SHP77 treated with DMSO at 0.1 percent for 48 hours (cell line): ENCODE results near the gene EDARADD.
"Not testable (repeated sequence)": the region's sequence is repeated elsewhere in the genome, so short reads cannot be mapped to it uniquely, and the experiment has no call there.

Source experiments
- DNase-seq: peaks from one replicate; lab custom pipeline; 2025; lab: John Stamatoyannopoulos, UW

Gene EDARADD

DNA sequence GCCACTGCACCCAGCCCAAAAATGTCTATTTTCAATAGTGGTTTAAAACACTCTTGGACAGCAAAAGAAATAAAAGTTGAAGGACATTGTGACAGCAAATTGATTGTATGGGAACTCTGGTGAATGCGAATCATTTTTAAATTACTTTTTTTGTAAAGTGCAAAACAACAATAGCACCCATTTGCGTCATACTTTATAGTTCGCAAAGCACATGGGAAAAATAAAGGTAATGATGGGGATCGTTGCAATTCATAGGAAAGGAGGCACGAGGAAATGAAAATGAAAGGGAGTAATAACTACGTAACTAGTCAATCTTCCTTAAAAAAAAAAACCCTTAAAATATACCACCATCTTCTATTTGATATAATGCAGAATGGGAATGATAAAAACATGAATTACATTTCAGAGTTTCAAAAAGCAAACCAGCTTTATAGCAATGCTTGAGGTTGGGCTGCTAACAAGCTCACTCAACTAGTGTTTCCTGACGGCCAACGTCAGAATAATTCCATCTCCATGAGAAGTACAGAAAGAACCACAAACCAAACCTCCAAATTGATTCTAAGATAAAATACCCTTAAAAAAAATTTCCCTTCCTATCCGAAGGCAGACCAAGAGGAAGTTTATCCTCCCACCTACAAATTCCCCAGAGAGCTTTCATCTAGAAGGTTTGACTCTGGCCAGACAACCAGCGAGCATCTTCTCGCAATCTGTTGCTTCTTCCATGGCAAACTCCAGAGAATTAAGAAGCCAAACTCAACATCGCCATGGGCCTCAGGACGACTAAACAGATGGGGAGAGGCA is at the start of gene EDARADD:
EDARADD (plus strand) TSS at position 606 of the 801 bp plus-strand sequence; CDS start at position 765, 159 bp downstream.
- DNase-seq: no peak

DNA sequence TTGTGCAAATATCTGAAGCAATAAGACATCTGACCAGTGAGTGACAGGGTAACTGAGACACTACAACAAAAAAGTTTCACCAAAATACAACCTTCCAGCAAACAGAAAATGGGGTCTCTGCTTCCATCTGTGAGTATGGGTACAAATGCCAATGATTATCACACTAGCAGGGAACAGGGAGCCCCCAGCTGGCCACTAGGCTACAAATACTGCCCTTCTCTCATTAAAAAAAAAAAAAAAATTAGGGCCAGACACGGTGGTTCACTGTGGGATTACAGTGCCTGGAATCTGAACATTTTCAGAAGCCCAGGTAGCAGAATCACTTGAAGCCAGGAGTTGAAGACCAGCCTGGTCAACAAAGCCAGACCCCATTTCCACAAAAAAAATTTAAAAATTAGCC is 48.4 kb upstream of the EDARADD start:
- no peak for DNase-seq

DNA sequence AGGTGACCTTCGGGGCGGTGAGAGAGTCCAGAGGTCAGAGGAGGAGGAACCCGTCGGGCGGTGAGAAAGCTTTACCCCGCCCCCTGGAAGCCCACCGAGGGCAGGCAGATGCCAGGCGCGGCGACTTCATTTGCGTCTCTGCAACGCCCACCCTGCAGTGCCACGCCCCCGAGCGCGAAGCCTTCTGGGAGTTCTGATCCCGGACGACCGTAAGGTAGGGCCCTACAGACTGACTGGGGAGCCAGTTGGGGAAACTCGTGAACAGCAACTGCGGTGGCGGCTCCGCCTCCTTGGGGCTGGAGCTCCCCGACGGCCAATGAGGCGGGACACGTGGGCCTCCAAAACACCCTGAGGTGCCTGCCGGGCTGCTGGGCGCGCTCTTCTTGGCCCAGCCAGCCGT is 46.0 kb upstream of the EDARADD start:
- no peak for DNase-seq

DNA sequence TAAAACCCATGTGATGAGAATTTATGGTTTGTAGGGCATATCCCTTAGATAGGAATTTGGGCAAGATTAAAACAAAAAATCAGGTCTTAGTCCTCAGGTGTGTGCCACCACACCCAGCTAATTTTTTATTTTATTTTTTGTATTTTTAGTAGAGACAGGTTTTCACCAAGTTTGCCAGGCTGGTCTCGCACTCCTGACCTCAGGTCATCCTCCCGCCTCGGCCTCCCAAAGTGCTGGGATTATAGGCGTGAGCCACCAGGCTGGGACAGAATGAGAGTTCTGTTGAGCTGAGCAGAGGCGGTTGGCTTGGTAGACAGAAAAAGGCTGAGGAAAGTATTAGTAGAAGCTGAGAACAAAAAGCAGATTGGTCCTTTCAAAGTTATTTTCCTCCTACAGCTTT is 43.8 kb upstream of the EDARADD start:
- no peak for DNase-seq

DNA sequence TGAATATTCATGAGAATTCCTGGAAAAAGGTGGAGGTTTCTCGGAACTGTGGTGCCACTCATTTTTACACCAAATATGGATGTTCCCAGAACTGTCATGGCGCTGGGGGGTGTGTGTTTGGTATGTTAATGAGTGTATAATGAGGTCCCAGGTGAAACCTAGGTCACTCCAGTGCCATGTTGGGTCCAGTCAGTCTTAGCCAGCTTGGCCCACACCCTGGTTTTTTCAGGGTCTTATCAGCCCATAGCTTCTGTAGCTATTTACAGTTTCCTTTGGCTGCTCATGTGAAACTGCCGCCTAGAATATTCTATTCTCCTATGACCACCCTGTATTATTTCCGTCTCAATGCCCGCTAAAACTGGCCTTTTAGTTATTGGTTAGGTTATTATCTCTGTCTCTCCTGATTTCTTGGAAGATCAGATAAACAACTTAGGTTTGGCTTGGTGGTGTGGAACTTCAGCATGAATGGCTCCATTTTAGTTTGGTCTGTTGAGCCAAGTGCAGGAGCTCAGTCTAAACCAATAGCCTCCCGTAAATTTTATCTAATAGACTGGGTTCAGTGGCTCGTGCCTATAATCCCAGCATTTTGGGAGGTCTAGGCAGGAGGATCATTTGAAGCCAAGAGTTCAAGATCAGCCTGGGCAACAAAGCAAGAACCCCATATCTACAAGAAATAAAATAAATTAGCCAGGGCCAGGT is 42.1 kb upstream of the EDARADD start:
- DNase-seq: no peak

DNA sequence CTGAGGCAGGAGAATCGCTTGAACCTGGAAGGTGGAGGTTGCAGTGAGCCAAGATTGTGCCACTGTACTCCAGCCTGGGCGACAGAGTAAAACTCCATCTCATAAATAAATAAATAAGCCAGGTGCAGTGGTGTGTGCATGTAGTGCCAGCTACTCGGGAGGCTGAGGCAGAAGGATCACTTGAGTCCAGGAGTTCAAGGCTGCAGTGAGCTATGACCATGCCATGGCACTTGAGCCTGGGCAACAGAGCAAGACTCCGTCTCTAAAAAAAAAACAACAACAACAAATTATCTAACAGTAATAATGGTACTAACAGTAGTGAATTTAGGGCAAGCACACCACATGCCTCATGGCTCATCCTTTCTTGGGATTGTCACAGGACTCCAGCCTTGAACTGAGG is 41.3 kb upstream of the EDARADD start:
- DNase-seq: not testable (repeated sequence)

DNA sequence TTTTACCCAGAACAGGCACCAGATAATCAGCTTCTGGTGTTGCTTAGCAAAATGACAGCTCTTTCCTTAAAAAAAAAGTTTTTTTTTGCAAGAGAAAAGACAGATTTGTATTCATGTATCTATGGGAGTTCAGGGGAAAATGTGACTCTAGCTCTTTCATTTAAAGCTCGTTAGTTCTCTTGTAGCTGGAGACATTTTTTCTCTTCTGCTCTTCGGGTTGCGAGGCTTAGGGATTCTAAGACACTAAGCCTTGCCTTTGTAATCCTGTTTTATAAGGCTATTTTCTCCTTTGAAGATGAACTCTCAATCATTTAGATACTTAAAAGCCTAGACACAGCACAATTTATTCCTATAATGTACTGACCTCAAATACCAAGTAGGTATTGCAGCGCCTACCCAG is 40.3 kb upstream of the EDARADD start:
- no peak for DNase-seq

DNA sequence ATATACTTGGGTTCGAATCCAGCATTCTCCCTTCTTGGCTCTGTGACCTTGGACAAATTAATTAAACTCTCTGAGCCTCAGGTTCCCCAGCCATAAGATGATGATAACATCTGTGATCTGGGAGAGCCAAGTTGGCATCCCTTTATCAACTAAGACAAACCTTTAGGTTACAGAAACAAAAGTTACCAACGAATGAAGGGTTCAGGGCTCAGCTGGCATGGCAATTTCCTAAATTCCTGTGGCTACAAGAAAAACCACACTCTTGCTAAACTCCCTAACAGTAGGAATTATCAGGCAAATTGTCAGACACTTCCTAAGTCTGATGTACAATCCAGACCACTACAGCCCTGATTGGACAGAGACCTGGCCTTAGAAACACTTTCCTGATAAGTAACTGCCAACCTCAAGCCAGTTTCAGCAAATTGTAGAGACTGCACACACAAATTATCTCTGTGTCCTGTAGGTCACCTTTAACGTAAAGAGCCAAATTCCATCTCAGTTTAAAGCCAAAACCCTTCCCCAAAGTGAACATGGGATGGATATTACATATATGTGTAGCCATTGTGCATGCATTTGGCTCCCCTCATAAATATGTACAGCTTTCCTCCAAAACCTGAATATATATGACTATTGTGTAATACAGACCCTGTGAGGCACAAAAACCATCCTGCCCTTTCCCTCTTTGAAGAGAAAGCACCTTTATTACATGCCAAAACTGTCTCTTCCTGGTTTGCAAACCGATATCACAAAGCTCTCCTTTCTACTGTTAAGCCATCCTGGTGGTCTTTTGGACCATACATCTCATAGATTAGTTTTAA is 39.5 kb upstream of the EDARADD start:
- DNase-seq: no peak

DNA sequence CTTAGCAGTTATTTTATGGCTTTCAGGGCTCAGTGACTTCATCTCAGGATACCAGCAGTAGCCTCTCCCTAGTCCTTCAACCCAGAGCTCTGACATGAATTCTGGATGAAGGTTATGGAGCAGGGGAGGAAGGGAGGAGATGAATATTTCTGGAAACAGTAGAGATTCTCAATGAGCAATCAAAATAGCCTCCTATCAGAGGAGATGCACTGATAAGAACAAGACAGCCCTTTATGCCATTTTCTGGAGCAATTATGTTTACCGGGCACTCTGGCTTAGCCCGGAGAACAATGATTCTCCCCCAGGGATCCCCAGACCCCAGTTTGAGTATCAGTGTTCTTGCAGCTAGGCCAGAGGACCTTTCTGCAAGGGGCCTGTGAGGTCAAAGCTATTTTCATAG is 37.9 kb upstream of the EDARADD start:
- DNase-seq: no peak

DNA sequence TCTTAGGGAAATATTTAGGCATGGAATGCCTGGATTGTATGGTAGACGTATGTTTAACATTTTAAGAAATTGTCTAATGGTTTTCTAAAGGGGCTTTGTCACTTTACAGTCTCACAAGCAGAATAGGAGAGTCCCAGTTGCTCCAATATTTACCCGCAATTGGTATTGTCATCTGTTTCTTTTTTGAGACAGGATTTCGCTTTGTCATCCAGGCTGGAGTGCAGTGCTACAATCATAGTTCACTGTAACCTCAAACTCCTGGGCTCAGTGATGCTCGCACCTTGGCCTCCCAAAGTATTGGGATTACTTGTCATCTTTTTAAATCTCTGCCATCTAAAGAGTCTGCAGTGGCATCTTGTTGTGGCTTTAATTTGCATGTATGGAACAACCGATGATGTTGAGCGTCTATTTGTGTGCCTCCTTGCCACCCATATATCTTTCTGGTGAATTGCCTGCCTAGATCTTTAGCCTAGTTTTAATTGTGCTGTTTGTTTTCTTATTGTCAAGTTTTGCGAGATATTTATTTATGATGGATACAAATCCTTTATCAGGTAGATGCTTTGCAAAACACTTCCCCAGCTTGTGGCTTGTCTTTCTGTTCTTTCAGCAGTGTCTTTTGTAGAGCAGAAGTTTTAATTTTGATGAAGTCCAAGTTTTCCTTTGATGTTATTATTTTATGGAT is 32.0 kb upstream of the EDARADD start:
- DNase-seq: no peak

DNA sequence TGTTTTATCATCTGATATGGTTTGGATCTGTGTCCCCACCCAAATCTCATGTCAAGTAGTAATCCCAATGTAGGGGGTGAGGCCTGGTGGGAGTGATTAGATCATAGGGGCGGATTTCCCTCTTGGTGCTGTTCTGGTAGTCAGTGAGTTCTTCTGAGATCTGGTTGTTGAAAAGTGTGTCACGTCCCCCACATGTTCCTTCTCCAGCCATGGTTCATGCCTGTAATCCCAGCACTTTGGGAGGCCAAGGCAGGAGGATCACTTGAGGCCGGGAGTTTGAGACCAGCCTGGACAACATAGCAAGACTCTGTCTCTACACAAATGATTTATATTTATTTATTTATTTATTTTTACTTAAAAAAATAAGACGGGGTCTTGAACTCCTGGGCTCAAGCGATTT is 30.8 kb upstream of the EDARADD start:
- DNase-seq: no peak

DNA sequence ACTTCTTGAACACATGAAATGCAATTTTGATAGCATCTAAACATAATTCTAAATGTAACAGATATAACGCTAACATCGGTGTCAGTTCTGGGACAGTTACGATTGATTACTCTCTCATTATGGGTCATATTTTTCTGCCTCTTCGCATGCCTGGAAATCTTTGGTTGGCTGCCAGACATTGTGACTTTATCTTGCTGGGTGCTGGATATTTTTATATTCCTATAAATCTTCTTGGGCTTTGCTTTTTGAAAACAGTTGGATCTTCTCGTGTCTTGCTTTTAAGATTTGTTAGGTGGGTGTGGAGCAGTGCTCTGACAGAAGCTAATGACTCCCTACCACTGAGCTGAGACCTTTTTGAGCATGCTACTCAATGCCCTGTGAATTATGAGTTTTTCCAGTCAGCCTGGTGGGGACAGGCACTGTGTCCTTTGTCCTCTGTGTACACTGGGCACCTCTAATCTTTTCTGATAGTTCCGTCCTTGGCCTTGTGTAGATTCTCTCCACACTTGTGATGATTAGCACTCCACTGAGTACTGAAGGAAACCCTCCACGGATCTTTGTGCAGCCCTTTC is 28.0 kb upstream of the EDARADD start:
- DNase-seq: no peak

DNA sequence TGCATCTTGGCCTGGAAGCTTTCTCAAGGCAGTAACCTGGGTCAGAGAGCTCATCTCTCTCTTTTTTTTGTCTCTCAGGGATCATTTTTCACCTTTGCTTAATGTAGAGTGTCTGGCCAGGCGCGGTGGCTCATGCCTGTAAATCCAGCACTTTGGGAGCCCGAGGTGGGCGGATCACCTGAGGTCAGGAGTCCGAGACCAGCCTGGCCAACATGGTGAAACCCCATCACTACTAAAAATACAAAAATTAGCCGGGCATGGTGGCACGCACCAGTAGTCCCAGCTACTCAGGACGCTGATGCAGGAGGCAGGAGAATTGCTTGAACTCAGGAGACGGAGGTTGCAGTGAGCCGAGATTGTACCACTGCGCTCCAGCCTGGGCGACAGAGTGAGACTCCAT is 27.4 kb upstream of the EDARADD start:
- DNase-seq: not testable (repeated sequence)

DNA sequence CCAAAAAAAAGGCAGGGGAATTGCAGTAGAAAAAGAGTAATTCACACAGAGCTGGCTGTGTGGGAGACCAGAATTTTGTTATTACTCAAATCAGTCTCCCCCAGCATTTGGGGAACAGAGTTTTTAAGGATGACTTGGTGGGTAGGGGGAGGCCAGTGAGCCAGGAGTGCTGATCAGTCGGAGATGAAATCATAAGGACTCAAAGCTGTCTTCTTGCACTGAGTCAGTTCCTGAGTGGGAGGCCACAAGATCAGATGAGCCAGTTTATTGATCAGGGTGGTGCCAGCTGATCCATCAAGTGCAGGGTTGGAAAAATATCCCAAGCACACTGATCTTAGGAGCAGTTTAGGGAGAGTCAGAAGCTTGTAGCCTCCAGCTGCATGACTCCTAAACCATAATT is 23.7 kb upstream of the EDARADD start:
- DNase-seq: no peak

DNA sequence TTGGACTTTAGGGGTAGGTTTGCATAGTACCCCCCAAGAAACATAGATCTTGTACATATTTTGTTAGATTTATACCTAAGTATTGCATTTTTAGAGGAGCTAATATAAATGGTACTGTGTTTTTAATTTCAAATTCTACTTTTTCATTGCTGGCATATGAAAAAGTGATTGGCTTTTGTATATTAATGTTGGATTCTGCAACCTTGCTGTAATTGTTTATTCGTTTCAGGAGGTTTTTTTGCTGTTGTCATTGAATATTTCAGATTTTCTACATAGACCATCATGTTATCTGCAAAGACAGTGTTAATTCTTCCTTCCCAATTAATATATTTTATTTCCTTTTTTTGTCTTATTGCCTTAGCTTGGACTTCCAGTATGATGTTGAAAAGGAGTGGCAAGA is 23.0 kb upstream of the EDARADD start:
- no peak for DNase-seq

DNA sequence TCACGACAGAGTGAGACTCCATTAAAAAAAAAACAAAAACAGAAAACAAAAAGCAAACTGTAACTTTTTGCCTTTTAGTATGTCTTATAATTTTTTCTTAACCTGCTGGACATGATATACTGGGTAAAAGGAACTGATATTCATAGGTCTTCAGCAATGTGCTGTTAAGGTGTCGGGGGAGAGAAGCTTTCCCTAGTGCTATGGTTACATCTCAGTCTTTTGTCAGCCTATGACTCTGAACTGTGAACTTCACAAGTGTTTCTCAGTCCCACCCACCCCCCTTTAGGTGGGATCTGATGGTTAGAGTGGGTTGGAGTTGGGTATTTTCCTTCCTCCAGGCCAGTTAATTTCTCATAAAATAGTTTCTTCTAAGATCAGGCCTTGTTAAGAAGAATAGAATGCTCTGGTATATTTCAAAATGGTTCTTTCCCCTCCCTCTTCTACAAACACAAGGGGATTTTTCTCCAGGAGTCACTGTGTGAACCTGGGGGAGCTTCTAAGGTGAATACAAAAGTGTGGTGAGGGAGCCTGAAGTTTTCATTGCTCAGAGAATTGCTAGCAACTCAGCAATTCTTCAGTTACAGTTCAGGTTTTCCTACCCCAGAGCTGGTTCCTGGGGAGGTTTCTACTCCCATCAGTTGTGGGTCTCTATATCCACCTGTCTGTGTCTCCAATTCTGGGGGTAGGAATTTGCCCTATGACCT is 16.1 kb upstream of the EDARADD start:
- DNase-seq: no peak

DNA sequence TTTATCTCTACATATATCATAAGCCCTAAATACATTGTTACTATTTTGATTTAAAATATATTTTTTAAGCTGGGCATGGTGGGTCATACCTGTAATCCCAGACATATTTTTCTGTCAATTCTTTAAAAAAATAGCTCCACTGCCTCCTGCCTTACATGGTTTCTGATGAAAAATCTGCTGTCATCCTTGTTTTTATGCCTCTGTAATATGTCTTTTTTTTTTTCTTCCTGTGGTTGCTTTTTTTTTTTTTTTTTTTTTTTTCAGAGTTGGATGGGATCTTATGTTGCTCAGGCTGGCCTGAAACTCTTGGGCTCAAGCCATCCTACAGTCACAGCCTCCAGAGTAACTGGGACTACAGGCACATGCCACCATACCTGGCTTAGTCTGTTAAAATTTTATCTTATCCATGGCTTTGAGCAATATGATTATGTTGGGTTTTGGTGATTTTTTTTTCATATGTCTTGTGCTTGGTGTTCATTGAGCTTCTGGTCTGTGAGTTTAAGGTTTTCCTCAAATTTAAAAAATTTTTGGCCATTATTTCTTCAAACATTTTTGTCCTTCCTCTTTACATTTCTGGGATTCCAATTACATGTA is 12.4 kb upstream of the EDARADD start:
- DNase-seq: no peak

DNA sequence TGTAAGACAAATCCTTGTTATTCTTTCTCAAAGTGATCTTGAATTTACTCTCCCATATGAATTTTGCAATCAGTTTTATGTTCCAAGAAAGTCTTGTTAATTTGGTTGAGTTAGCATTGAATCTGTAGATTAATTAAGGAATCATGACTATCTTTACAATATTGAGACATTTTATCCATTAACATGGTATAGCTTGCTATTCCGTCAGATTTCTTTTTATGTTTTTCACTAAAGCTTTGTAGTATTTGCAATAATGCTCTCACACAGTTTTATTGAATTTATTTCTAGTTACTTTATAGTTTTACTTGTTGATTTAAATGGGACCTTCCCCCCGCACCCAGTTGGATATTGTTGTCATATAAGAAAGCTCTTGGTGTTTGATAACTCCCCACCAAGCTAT is 5.8 kb upstream of the EDARADD start:
- no peak for DNase-seq

DNA sequence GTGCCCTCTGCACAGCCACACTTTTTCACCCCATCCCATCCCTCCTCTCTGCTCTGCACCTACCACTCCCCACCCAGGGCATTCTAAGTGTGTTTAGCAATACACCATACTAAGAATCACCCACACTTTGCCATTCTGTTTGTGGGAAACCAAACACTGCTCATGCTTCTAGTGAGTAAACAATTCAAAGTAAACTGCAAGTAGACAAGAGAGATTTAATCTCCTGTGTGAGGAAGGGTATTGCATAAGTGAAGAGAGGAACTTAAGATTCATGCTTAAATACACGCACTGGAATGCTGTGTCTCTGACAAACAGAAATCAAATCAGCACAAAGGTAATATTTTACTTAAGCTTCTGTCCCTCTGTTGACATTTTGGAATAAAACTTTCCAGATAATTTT is 4.8 kb upstream of the EDARADD start:
- DNase-seq: no peak

DNA sequence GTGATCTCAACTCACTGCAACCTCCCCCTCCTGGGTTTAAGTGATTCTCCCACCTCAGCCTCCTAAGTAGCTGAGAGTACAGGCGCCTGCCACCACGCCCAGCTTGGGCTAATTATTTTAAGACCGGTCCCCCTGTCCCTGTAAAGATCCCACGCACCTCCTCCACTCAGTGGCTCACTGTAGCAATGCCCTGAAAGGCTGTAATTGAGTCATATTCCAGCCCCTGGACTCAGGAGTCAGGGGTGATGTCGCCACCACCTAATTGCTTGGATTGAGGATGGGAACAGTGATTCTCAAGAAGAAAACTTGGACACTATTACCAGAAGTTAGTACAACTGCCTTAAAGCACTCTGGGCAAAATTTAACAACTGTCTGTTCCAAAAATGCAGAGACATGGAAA is 3.1 kb upstream of the EDARADD start:
- DNase-seq: no peak

DNA sequence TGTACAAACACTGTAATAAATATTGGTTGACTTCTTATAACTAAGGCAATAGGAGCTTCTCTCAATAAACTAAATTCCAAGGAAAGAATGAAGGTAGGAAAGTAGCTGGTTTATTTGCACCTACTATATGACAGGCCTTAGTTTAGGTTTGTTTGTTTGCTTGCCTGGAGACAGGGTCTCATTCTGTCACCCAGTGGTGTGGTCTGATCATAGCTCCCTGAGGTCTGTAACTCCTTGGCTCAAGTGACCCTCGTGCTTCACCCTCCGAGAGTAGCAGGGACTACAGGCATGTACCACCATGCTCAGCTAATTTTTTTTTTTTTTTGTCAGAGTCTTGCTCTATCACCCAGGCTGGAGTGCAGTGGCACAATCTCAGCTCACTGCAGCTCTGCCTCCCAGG is 1.9 kb upstream of the EDARADD start:
- DNase-seq: no peak
